ENCODE results near the gene CCDC180.

CCDC180 gene

DNA sequence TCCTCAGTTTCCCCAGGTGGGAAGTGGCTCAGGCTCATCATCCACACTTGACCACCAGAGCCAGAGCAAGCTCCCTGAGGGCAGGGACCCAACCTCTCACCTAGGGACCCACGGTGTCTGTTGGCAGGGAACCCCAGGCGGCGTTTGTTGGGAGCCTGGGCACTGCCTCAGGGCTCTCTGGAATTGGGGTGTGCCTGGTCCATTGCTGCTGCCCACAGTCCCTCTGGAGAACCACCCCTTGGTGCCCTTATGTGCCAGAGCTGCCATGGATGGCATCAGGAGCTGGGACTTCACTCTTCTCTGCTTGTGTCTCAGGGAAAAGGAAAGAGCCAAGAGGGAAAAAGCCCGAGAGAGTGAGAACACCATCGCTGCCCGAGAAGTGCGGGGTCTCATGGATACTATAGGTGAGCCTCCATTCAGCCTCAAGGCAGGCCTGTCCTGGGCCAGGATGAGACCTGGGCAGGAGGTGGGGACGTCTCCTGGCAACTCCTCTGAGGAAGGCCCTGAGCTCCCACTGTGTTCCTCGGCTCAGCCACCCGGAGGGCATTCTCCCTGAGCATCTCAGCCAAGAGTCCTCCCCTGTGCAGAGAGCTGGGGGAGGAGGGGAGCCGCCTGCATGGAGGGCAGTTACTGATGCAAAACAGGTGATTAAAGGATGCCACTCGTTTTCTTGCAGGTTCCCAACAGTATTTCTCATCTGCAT, 4.5 kb downstream of the CCDC180 start:
- Histone ChIP-seq H3K36me3 (ENCODE audit: control insufficient read depth, insufficient read depth, low read length, severe bottlenecking) (peaks cover 7% of the 10 kb centered on the region), H3K4me3 (ENCODE audit: low read length) (no peak overlapping the region), H3K4me1 (ENCODE audit: control insufficient read depth, insufficient read depth, low read length) (peaks cover 8% of the 10 kb centered on the region), H3K9me3 (ENCODE audit: control insufficient read depth, low read length) (no peaks in the 10 kb centered on the region), H3K9ac (ENCODE audit: low read length) (no peak overlapping the region), H3K27me3 (replicated peaks; ENCODE audit: control insufficient read depth, insufficient read depth, low read length) (no peaks in the 10 kb centered on the region)
- DNase-seq (ENCODE audit: low read depth): no peak

- no peak for DNase-seq (ENCODE audit: low read depth)
- Histone ChIP-seq H3K27me3 (replicated peaks; ENCODE audit: control insufficient read depth, insufficient read depth, low read length) (no peaks in the 10 kb centered on the region), H3K4me1 (ENCODE audit: control insufficient read depth, insufficient read depth, low read length) (peaks cover 4% of the 10 kb centered on the region)
These were observed 5.1 kb downstream of the CCDC180 start for GRCh38 chr9:97312556-97312955.

GRCh38 chr9:97313243-97313642, 5.8 kb downstream of the CCDC180 start:
- H3K36me3 ChIP-seq (ENCODE audit: control insufficient read depth, insufficient read depth, low read length, severe bottlenecking): peaks cover 10% of the 10 kb centered on the region
- peaks cover 2% of the 10 kb centered on the region for H3K4me1 ChIP-seq (ENCODE audit: control insufficient read depth, insufficient read depth, low read length)
- H3K4me3 ChIP-seq (ENCODE audit: low read length): no peak overlapping the region
- DNase-seq (ENCODE audit: low read depth): no peak
- no peaks in the 10 kb centered on the region for H3K27me3 ChIP-seq (replicated peaks; ENCODE audit: control insufficient read depth, insufficient read depth, low read length)
- no peaks in the 10 kb centered on the region for H3K9me3 ChIP-seq (ENCODE audit: control insufficient read depth, low read length)
- H3K9ac ChIP-seq (ENCODE audit: low read length): no peak overlapping the region

More at GRCh38 chr9:97312556-97312955, 5.1 kb downstream of the CCDC180 start:
- peaks cover 10% of the 10 kb centered on the region for H3K36me3 ChIP-seq (ENCODE audit: control insufficient read depth, insufficient read depth, low read length, severe bottlenecking)
- no peaks in the 10 kb centered on the region for H3K9me3 ChIP-seq (ENCODE audit: control insufficient read depth, low read length)
- no peak overlapping the region for H3K9ac ChIP-seq (ENCODE audit: low read length)
- H3K4me3 ChIP-seq (ENCODE audit: low read length): no peak overlapping the region

- Histone ChIP-seq H3K36me3 (ENCODE audit: control insufficient read depth, insufficient read depth, low read length, severe bottlenecking) (peaks cover 10% of the 10 kb centered on the region), H3K9me3 (ENCODE audit: control insufficient read depth, low read length) (no peaks in the 10 kb centered on the region), H3K27me3 (replicated peaks; ENCODE audit: control insufficient read depth, insufficient read depth, low read length) (no peaks in the 10 kb centered on the region), H3K4me3 (ENCODE audit: low read length) (no peak overlapping the region), H3K9ac (ENCODE audit: low read length) (no peak overlapping the region), H3K4me1 (ENCODE audit: control insufficient read depth, insufficient read depth, low read length) (no peaks in the 10 kb centered on the region)
- no peak for DNase-seq (ENCODE audit: low read depth)
These were observed 6.3 kb downstream of the CCDC180 start for GRCh38 chr9:97313746-97314145.

DNA sequence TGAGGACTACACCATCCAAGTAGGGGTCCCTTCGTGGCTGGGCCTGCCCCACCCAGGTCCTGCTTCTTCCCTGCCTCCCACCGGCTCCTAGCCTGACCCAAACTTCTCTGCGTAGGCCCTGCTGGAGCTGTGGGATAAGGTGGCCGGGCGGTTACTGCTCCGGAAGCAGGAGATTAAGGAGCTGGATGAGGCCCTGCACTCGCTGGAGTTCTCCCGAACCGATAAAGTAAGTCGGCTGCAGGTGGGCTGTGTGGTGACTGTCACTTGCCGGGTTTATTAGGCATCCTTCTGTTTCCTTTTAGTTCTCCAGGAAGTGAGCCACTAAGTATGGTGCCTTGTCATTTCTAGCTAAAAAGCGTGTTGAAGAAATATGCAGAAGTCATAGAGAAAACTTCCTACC, 7.0 kb downstream of the CCDC180 start:
- Histone ChIP-seq H3K36me3 (ENCODE audit: control insufficient read depth, insufficient read depth, low read length, severe bottlenecking) (peaks cover 13% of the 10 kb centered on the region), H3K4me1 (ENCODE audit: control insufficient read depth, insufficient read depth, low read length) (no peaks in the 10 kb centered on the region), H3K27me3 (replicated peaks; ENCODE audit: control insufficient read depth, insufficient read depth, low read length) (no peaks in the 10 kb centered on the region), H3K9me3 (ENCODE audit: control insufficient read depth, low read length) (no peaks in the 10 kb centered on the region), H3K9ac (ENCODE audit: low read length) (no peak overlapping the region), H3K4me3 (ENCODE audit: low read length) (no peak overlapping the region)
- DNase-seq (ENCODE audit: low read depth): no peak

DNA sequence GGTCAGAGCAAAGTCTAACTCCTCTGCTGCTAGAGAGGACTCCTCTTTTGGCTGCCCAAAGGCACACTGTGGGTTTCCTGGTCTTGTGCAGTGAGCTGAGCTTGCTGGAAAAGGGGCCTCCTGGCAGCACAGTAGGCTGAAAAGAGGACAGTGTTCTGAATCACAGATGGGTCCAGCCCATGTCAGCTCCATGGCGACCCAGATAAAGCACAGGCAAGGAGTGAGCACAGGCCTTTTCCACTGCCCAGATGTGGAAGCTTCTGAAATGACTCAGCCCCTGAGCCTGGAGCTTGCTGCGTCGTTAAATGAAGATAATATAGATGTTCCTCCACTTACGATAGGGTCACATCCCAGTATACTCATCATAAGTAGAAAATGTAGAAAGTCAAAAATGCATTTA, 8.1 kb downstream of the CCDC180 start:
- H3K36me3 ChIP-seq (ENCODE audit: control insufficient read depth, insufficient read depth, low read length, severe bottlenecking): peaks cover 13% of the 10 kb centered on the region
- no peak overlapping the region for H3K9ac ChIP-seq (ENCODE audit: low read length)
- H3K4me3 ChIP-seq (ENCODE audit: low read length): no peak overlapping the region
- H3K27me3 ChIP-seq (replicated peaks; ENCODE audit: control insufficient read depth, insufficient read depth, low read length): no peaks in the 10 kb centered on the region
- DNase-seq (ENCODE audit: low read depth): peak; percentile 50
- no peaks in the 10 kb centered on the region for H3K4me1 ChIP-seq (ENCODE audit: control insufficient read depth, insufficient read depth, low read length)
- no peaks in the 10 kb centered on the region for H3K9me3 ChIP-seq (ENCODE audit: control insufficient read depth, low read length)

DNA sequence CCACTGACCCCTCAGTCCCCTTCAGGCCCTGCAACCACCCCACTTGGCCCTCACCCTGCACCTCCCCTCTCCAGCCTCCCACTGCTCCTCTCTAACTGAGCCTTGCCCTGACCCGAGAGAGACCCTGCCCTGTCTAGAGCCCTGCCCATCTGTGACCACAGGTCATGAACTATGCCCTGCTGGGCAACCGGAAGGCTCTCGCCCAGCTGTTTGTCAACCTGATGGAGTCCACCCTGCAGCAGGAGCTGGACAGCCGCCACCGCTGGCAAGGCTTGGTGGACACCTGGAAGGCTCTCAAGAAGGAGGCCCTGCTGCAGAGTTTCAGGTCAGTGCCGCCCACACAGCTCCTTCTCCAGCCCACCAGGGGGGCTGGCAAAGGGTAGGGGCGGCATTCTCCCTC, 9.4 kb downstream of the CCDC180 start:
- H3K36me3 ChIP-seq (ENCODE audit: control insufficient read depth, insufficient read depth, low read length, severe bottlenecking): peaks cover 13% of the 10 kb centered on the region
- H3K9me3 ChIP-seq (ENCODE audit: control insufficient read depth, low read length): no peaks in the 10 kb centered on the region
- no peak overlapping the region for H3K4me3 ChIP-seq (ENCODE audit: low read length)
- no peaks in the 10 kb centered on the region for H3K27me3 ChIP-seq (replicated peaks; ENCODE audit: control insufficient read depth, insufficient read depth, low read length)
- no peak for DNase-seq (ENCODE audit: low read depth)
- H3K9ac ChIP-seq (ENCODE audit: low read length): no peak overlapping the region
- H3K4me1 ChIP-seq (ENCODE audit: control insufficient read depth, insufficient read depth, low read length): no peaks in the 10 kb centered on the region

- Histone ChIP-seq H3K9me3 (ENCODE audit: control insufficient read depth, low read length) (no peaks in the 10 kb centered on the region), H3K4me1 (ENCODE audit: control insufficient read depth, insufficient read depth, low read length) (no peaks in the 10 kb centered on the region), H3K27me3 (replicated peaks; ENCODE audit: control insufficient read depth, insufficient read depth, low read length) (no peaks in the 10 kb centered on the region), H3K9ac (ENCODE audit: low read length) (no peak overlapping the region), H3K4me3 (ENCODE audit: low read length) (no peak overlapping the region), H3K36me3 (ENCODE audit: control insufficient read depth, insufficient read depth, low read length, severe bottlenecking) (peaks cover 11% of the 10 kb centered on the region)
- no peak for DNase-seq (ENCODE audit: low read depth)
These were observed 11.0 kb downstream of the CCDC180 start for GRCh38 chr9:97318433-97318832.

DNA sequence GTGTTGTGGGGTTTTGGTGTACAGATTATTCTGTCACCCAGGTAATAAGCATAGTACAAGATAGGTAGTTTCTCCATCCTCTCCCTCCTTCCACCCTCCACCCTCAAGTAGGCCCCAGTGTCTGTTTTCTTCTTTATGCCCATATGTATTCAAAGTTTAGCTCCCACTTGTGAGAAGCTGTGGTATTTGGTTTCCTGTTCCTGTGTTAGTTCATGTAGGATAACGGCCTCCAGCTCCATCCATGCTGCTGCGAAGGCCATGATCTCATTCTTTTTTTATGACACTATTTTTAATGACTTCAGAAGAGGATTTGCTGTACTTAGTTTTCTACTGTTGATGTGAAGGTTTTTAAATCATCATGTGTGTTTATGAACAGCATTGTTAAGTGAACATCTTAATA, 11.9 kb downstream of the CCDC180 start:
- Histone ChIP-seq H3K4me1 (ENCODE audit: control insufficient read depth, insufficient read depth, low read length) (no peaks in the 10 kb centered on the region), H3K4me3 (ENCODE audit: low read length) (no peak overlapping the region), H3K27me3 (replicated peaks; ENCODE audit: control insufficient read depth, insufficient read depth, low read length) (no peaks in the 10 kb centered on the region), H3K9me3 (ENCODE audit: control insufficient read depth, low read length) (no peaks in the 10 kb centered on the region), H3K9ac (ENCODE audit: low read length) (no peak overlapping the region), H3K36me3 (ENCODE audit: control insufficient read depth, insufficient read depth, low read length, severe bottlenecking) (peaks cover 14% of the 10 kb centered on the region)
- no peak for DNase-seq (ENCODE audit: low read depth)

DNA sequence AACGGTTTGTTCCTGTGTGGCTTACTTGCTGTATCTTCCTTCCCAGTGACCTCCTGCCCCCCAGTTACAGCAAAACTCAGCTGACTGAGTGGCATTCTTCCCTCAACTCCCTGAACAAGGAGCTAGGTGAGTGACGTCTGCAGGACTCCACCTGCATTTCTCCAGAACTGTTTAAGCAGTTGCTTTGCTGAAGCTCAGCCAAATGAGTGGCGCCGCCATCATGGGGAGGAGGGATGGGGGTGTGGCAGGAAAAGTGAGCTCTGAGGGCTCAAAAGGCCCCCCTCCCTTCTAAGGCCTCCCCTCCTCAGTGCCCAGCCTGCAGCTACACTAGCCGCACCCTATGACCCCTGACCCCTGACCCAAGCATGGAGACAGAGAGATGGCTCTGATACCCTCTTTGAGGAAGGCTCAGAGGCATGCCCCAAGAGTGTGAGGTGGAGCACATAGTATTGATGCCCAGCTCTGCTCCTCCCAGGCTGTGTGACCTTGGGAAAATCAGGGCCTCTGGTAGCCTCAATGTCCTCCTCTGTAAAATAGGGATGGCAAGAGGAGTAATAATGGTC, 12.7 kb downstream of the CCDC180 start:
- H3K4me1 ChIP-seq (ENCODE audit: control insufficient read depth, insufficient read depth, low read length): no peaks in the 10 kb centered on the region
- no peaks in the 10 kb centered on the region for H3K27me3 ChIP-seq (replicated peaks; ENCODE audit: control insufficient read depth, insufficient read depth, low read length)

DNA sequence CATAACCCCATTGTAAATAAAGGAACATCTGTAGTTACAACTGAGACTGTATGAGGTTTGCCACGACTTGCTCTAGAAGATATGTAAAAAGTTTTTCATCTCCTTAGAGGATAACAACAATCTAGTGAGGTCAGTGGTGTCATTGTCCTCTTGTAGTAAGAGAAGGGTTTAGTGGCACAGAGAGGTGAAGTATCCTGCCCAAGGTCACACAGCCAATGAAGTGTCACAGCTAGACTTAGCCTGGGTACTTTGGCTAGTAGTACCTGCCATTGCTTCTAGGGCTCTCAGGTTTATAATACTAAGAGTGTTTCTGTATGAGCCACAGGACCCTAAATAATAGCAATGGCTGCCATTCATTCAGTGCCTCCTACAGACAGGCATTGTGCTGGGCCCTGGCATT, 13.8 kb downstream of the CCDC180 start:
- Histone ChIP-seq H3K4me1 (ENCODE audit: control insufficient read depth, insufficient read depth, low read length) (no peaks in the 10 kb centered on the region), H3K36me3 (ENCODE audit: control insufficient read depth, insufficient read depth, low read length, severe bottlenecking) (peaks cover 14% of the 10 kb centered on the region), H3K9ac (ENCODE audit: low read length) (no peak overlapping the region), H3K27me3 (replicated peaks; ENCODE audit: control insufficient read depth, insufficient read depth, low read length) (no peaks in the 10 kb centered on the region), H3K4me3 (ENCODE audit: low read length) (no peak overlapping the region), H3K9me3 (ENCODE audit: control insufficient read depth, low read length) (no peaks in the 10 kb centered on the region)
- DNase-seq (ENCODE audit: low read depth): no peak

More for the DNA sequence above, 12.7 kb downstream of the CCDC180 start:
- Histone ChIP-seq H3K36me3 (ENCODE audit: control insufficient read depth, insufficient read depth, low read length, severe bottlenecking) (peaks cover 14% of the 10 kb centered on the region), H3K4me3 (ENCODE audit: low read length) (no peak overlapping the region), H3K9me3 (ENCODE audit: control insufficient read depth, low read length) (no peaks in the 10 kb centered on the region), H3K9ac (ENCODE audit: low read length) (no peak overlapping the region)
- no peak for DNase-seq (ENCODE audit: low read depth)

- Histone ChIP-seq H3K27me3 (replicated peaks; ENCODE audit: control insufficient read depth, insufficient read depth, low read length) (no peaks in the 10 kb centered on the region), H3K4me3 (ENCODE audit: low read length) (no peak overlapping the region), H3K9me3 (ENCODE audit: control insufficient read depth, low read length) (no peaks in the 10 kb centered on the region), H3K36me3 (ENCODE audit: control insufficient read depth, insufficient read depth, low read length, severe bottlenecking) (peaks cover 14% of the 10 kb centered on the region), H3K9ac (ENCODE audit: low read length) (no peak overlapping the region), H3K4me1 (ENCODE audit: control insufficient read depth, insufficient read depth, low read length) (no peaks in the 10 kb centered on the region)
- DNase-seq (ENCODE audit: low read depth): no peak
These were observed 14.2 kb downstream of the CCDC180 start for GRCh38 chr9:97321691-97322090.

All from adipocyte (in vitro differentiated cells).